Mesenteric fat pad (tissue), 1 donor: ENCODE measurements around the gene IFT27. TPM values are rescaled to one million over a fixed set of nuclear protein-coding genes. Genes with fewer than 3 reads are reported as not detected.

Source experiments
- DNase-seq: peaks from one replicate; pipeline ENCODE4 v3.0.0-alpha.2; 2020; ENCODE audit warnings: low spot score
- total RNA-seq: library from RNA; stranded (reverse); fragmentation: NEBNext Ultra II Directional; extraction: Animal tissue kit (Norgen Biotek cat#: 25700); gene quantifications from one replicate; pipeline ENCODE4 v1.2.1, GENCODE V29; 2021
- donor health status: DM: yes; HTN: yes; CAD: no.

IFT27 gene
- total RNA-seq, 1 donor from 2014 or later = 21.4 TPM

DNA sequence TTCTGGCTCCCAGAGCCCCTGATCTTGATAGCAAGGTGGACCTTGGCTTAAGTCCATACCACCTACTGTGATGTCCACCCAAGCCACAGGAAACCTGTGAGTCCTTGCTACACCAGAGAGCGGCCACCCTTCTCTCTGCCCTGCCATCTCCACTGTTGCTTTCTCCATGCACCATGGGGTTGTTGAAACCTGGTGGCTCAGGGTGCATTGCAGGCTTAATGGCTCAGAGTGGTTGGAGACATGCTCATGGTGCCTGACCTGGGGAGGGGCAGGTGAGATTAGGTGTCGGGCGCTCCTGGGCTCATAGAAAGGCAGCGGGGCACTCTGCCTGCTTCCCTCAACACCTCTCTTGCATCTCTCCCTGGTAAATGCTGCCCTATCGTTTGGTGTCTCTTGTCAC, 47.4 kb downstream of the IFT27 start:
- DNase-seq = no peak

DNA sequence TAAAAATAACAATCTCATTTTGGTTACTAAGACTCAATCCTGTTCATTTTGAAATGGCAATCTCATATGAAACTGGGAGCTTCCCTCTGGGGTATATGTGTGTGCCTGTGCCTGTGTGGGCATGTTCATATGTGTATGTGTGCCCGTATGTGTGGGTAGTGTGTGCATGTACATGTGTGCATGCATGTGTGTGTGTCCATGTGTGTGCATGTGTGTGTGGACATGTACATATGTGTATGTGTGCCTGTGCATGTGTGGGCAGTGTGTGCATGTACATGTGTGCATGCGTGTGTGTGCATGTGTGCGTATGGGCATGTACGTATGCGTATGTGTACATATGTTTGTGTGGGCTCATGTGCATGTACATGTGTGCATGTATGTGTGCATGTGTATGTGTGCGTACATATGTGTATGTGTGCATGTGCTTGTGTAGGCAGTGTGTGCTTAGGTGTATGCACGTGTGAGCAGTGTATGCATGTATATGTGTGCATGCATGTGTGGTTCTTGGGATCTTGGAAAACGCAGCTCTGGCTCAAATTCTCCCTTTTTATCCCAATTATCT, 47.9 kb downstream of the IFT27 start:
- DNase-seq = no peak

DNA sequence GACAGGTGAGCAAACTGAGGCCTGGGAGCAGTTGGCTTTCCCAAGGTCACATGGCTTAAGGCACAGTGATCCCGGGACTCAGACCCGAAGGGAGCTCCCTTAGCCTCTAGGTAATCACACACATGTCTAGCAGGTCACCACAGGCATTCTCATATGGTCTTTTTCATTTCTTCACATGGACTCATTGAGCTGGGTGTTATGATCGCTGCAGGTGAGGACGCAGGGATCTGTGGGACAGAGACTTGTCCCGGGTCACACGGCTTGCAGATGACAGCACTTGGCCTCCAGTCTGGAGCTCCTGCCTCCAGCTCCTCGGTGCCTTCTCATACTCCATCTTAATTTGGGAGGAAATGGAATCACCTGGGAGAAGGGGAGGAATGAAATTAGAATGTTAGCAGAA, 48.8 kb downstream of the IFT27 start:
- DNase-seq = no peak

DNA sequence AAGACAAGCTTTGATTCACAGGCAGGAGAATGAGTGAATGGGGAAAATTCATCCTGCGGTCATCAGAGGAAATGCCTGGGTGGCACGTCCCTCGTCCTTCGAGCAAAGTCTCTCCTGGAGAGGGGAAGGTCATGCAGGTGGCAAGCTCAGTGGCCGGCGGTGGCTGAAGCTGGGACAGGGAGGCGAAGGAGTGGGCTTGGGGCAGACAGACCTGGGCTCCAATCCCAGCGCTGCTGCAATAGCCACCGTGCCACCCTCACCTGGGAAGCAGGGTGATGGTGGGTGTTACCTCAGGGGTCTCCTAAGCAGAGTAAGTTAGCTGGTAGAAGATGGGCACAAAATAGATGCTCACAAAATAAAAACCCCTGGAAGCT, 49.9 kb downstream of the IFT27 start:
- no peak for DNase-seq

DNA sequence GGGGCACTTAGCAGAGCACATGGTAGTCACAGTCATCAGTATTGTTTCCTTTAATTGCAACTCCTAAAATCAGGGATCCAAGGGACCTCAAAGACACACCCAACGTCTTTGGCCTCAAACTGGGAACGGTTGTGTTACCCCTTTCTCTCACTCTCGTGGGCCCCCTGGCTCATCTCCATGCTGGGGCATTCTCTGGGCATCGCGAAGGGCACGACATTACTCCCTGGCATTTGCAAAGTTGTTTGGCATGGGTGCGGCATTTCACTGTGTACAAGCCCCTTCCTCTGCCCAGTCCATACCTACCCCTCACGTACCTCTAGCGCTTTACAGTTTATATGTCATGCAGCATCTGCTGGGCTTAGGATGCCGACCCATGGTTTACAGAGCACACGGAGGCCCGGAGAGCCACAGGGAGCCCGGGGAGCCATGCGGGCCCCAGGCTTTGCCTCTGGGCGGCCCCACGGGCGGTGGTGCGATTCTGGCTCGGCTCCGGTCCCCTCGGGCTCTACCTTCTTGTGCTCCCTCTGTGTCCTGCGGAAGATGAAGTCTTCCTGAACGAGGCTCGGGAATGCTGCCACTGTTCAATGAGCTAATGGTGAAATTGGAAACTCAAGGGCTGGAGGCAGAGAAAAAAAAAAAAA, 50.4 kb downstream of the IFT27 start:
- DNase-seq = no peak

DNA sequence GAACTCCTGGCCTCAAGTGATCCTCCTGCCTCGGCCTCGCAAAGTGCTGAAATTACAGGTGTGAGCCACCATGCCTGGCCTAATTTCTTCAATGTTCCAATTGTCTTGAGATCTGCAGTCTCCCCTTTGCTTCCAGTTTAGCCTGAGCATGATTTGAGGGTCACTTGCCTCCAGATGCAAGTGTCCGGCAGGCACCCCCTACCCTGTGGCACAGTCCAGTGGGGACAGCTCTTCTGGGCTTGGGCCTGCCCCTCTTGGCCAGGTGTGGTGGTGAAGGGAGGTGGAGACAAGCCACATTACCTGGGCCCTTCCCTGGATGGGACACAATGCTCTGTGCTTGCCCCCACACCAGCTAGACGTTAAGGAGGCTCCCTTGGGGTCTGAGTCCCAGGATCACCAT, 51.1 kb downstream of the IFT27 start:
- DNase-seq = no peak

DNA sequence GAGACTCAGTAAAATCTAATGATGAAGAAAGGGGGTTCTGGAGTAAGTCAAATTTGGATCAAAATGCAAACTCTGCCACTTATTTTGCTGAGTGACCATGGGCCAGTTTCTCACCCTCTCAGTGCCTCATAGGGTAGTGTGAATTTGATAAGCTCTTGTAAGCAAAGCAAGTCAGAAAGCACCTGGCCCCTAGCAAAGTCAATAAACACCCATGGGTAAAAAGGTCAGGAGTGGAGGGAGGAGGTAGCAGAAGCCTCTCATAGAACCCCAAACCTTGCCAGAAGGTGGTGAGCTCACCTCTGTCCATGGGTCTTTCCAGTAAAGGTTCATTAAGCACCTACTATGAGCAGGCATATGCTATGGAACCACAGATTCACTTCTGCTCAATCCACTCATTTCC, 53.9 kb downstream of the IFT27 start:
- DNase-seq = no peak

DNA sequence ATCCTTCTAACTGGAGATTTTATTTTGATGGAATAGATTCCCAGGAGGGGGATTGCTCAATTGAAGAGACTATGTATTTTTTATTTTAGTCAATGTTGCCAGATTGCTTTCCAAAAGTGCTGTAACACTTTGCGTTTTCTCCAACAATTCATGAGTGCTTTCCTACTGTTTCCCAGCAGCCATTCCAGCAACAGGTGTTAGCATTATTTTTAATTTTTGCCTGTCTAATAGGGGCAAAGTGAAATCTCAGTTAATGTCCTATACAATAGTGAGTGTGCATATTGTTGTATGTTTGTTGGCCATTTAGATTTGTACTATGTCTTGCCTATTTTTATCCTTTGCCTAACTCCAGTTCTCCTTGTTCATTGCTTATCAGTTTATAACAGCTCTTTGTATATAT, 60.3 kb downstream of the IFT27 start:
- DNase-seq = no peak

DNA sequence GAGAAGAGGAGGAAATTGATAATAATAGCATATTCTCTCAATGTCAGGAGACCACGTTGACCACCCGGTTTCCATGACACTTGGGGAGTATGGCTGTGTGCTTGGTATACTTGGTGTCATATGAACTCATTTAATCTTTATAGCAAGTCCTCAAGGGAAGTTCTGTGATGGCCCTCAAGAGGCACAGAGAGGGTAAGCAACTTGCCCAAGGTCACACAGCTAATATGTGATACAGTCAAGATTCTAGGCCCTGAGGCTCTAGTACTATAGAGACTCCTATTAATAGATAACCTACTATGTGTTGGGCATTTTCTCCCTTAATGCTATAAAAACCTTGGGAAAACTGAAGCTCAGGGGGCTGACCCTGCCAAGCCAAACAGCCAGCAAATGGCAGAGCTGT, 61.8 kb downstream of the IFT27 start:
- DNase-seq = no peak

DNA sequence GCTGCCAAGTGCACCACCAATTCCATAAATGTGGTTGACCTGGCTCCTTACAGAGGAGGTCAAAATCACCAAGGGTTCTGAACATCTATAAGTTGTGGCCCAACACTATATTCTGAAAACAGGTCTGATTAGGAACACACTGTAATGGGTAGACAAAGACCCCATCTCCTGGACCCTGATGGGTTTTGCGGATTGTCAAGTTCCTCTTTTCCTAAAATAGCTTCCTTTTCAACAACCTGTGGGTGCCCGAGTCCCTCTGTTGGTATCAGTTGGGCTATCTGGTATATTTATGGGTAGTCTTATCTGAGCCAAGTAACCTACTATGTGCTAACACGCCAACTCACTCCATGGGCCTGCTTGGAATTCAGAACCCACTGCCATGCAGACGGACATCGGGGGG, 62.5 kb downstream of the IFT27 start:
- DNase-seq = no peak

Other genes with a start within 250 kb of the IFT27 start
- 149 TPM for gene EIF3D, start 247.0 kb downstream of the IFT27 start, total RNA-seq
- gene CACNG2, start 72.4 kb downstream of the IFT27 start, total RNA-seq = 0.19 TPM
- gene PVALB, start 40.9 kb upstream of the IFT27 start, total RNA-seq = not detected
- 51.0 TPM for gene NCF4, start 84.9 kb upstream of the IFT27 start, total RNA-seq
- 13.3 TPM for gene CSF2RB, start 137.5 kb upstream of the IFT27 start, total RNA-seq
- gene TST, start 243.3 kb upstream of the IFT27 start, total RNA-seq = 58.5 TPM
- gene MPST, start 243.6 kb upstream of the IFT27 start, total RNA-seq = 63.8 TPM